Upper lobe of left lung (tissue), 6 donors: ENCODE measurements around the gene SLC9A4. TPM values are rescaled to one million over a fixed set of nuclear protein-coding genes. Genes with fewer than 3 reads are reported as not detected.
A peak's percentile ranks its signal among the peaks of the same experiment; 100 is the strongest.

Experiments
- ATAC-seq, 2 donors: fragments of 200-7000 bp; cut with Tn5 transposase; one replicate each; pipeline ENCODE4 v1.9.1; 2022; ENCODE audit warnings: mild to moderate bottlenecking in 2 of 2, moderate library complexity in 2 of 2; ENCODE audit not compliant: low FRiP score in 2 of 2
- DNase-seq, 2 donors: peaks; one replicate each; pipeline ENCODE4 v3.0.0-alpha.2; 2019 to 2020
- H3K27ac ChIP-seq, 4 donors: fragments of 200-600 bp; sonication (generic); one replicate each; pipeline ENCODE4 v1.5.1; 2016 to 2019
- H3K27me3 ChIP-seq, 4 donors: fragments of 200-600 bp; sonication (generic); one replicate each; pipeline ENCODE4 v1.5.1; 2017 to 2019
- H3K36me3 ChIP-seq, 4 donors: fragments of 200-600 bp; sonication (generic); one replicate each; pipeline ENCODE4 v1.5.1; 2016 to 2019
- H3K4me1 ChIP-seq, 4 donors: fragments of 200-600 bp; sonication (generic); one replicate each; pipeline ENCODE4 v1.5.1; 2018 to 2019
- H3K4me3 ChIP-seq, 4 donors: fragments of 200-600 bp; sonication (generic); one replicate each; pipeline ENCODE4 v1.5.1; 2017 to 2019; ENCODE audit warnings: mild to moderate bottlenecking in 2 of 4, moderate library complexity in 1 of 4
- H3K9me3 ChIP-seq, 4 donors: fragments of 200-600 bp; sonication (generic); one replicate each; pipeline ENCODE4 v1.5.1; 2018 to 2019
- EP300 ChIP-seq, 4 donors: sonication (generic); formaldehyde crosslinking; IDR thresholded peaks; one replicate each; pipeline ENCODE4 v1.5.1; 2017; ENCODE audit warnings: antibody characterized with exemption in 4 of 4, control low read depth in 2 of 4
- POLR2A ChIP-seq, 4 donors: fragments of 450-650 bp; IDR thresholded peaks; one replicate each; pipeline ENCODE4 v1.5.1; 2016 to 2017; ENCODE audit warnings: antibody characterized with exemption in 4 of 4, mild to moderate bottlenecking in 2 of 4
- POLR2AphosphoS5 ChIP-seq, 2 donors: sonication (generic); formaldehyde crosslinking; IDR thresholded peaks; one replicate each; pipeline ENCODE4 v1.5.1; 2017; ENCODE audit warnings: antibody characterized with exemption in 2 of 2
- WGBS, 2 donors: methylation state at CpG; one replicate each; pipeline ENCODE4 v1.1.5; 2017 to 2018; 5-methylcytosine and 5-hydroxymethylcytosine counted together
- total RNA-seq, 6 donors: library from RNA; depleted of rRNA in 4 of 6; stranded (reverse); fragments of >200 nt in 4 of 6; gene quantifications; one replicate each; pipeline versions ENCODE4 v1.1.0 to v1.2.1, GENCODE V29; 2016 to 2021
- TF ChIP-seq, protein P1 (sequence below), 6 experiments: fragments of 450-650 bp in 4 of 6; fragments of 200-600 bp in 2 of 6; sonication (generic) in 2 of 6; IDR thresholded peaks; one replicate each; pipeline ENCODE4 v1.5.1; 2016 to 2019; ENCODE audit warnings: antibody characterized with exemption in 6 of 6
- donor health status: DM: no; HTN: no; CAD: no; lungs with moderate emphysema.
- donor health status: DM: no; HTN: yes; CAD: no; lungs with severe emphysema.

SLC9A4 gene
- total RNA-seq, 6 donors from 2014 or later: not detected

DNA sequence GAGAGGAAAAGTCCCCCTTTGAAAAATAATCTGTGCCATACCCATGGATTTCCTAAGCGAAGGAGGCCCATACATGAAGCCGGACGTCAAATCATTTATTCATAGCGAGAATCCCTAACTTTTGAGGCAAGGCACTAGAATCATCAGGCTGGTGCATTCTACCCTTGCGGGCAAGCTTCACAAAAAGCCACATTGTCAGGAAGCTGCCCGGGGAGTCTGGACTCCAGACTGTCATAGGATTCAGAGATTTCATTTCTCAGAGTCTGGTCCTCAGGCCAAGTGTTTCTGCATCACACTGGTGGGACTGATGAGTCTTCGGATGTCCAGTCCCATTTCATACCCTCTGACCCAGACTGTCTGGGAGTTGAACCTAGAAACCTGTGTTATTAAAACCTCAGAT lies 8.9 kb downstream of the SLC9A4 start:
- Histone ChIP-seq H3K4me3 (no peak overlapping the region), H3K27me3 (no peaks in the 10 kb centered on the region), H3K27ac (no peak overlapping the region), H3K36me3 (no peaks in the 10 kb centered on the region), H3K9me3 (no peaks in the 10 kb centered on the region), H3K4me1 (no peaks in the 10 kb centered on the region)
- DNase-seq (no peak), ATAC-seq (no peak)
- no peak for TF ChIP-seq POLR2A (IDR thresholded peaks at IDR 0.05)
- no peak for TF ChIP-seq EP300 (IDR thresholded peaks at IDR 0.05)
- TF ChIP-seq POLR2AphosphoS5 (IDR thresholded peaks at IDR 0.05): no peak
- TF ChIP-seq, protein P1, sequence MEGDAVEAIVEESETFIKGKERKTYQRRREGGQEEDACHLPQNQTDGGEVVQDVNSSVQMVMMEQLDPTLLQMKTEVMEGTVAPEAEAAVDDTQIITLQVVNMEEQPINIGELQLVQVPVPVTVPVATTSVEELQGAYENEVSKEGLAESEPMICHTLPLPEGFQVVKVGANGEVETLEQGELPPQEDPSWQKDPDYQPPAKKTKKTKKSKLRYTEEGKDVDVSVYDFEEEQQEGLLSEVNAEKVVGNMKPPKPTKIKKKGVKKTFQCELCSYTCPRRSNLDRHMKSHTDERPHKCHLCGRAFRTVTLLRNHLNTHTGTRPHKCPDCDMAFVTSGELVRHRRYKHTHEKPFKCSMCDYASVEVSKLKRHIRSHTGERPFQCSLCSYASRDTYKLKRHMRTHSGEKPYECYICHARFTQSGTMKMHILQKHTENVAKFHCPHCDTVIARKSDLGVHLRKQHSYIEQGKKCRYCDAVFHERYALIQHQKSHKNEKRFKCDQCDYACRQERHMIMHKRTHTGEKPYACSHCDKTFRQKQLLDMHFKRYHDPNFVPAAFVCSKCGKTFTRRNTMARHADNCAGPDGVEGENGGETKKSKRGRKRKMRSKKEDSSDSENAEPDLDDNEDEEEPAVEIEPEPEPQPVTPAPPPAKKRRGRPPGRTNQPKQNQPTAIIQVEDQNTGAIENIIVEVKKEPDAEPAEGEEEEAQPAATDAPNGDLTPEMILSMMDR (IDR thresholded peaks at IDR 0.05): no peak
- 82 to 86% methylated on average over 7 of the region's 7 CpGs for WGBS, 2 donors

DNA sequence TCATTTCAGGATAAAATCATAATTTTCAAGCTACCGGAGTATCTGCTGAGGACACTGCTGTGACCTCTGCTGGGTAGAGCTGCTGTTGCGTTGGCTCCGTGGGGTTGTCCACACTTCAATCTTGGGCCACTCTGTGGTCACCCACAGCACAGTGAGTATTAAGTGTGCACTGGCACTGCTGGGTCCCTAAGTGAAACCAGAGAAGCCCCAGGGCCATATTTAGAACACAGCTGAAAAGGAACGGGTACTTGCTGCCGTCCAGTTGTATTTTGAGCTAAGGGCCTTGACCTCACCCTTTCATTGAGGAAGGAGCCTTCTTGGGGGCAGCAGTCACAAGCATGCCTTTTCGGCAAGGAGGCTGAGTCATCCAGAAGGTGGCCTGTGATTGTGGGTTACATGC lies 10.1 kb downstream of the SLC9A4 start:
- Histone ChIP-seq H3K4me1 (peaks cover 0 to 3% (median 0%) of the 10 kb centered on the region in 4 donors), H3K4me3 (no peak overlapping the region), H3K36me3 (no peaks in the 10 kb centered on the region), H3K27ac (no peak overlapping the region), H3K27me3 (no peaks in the 10 kb centered on the region), H3K9me3 (no peaks in the 10 kb centered on the region)
- no peak for ATAC-seq
- 89 to 90% methylated on average over 2 to 6 of the region's 6 CpGs for WGBS, 2 donors
- DNase-seq: no peak
- TF ChIP-seq EP300 (IDR thresholded peaks at IDR 0.05) (no peak), POLR2A (IDR thresholded peaks at IDR 0.05) (no peak), POLR2AphosphoS5 (IDR thresholded peaks at IDR 0.05) (no peak)

DNA sequence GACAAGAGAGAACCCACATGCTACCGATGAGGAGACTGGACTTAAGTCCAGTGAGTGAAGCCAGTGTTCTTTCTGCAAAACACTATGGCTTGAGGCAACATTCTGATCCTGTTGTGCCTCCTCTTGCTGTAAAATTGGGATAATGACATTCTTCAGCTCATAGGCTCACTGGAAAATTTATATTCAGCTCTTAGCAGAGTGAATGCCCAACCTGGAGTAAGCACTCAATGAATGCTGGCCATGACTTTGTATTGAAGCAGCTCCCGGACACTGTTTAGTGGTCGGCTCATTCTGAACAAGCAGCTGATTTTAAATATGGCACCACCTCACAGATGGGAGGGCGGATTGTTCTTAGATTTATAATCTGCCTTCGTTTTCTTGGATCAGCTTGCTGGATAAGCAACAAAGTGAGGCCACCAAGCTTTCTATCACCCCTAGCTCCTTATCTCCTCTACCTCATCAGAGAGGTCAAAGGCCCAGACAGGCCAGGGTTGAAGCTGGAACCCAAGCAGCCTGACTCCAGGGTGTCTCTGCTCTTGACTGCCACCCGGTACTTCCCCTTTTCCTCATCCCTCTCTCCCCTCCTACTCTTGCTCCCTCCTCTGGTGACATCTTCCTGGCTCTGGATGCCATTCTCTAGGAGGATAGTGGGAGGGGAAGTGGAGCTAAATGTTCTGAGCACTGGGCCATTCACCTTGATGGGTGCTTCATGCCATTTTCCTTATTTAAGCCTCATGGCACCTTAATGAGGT lies 11.5 kb downstream of the SLC9A4 start:
- Histone ChIP-seq H3K27ac (no peak overlapping the region), H3K4me3 (no peak overlapping the region), H3K36me3 (no peaks in the 10 kb centered on the region), H3K27me3 (no peaks in the 10 kb centered on the region), H3K9me3 (no peaks in the 10 kb centered on the region), H3K4me1 (peaks cover 0 to 3% (median 0%) of the 10 kb centered on the region in 4 donors)
- 81 to 83% methylated on average over 6 of the region's 6 CpGs for WGBS, 2 donors
- ATAC-seq (no peak), DNase-seq (no peak)
- TF ChIP-seq, protein P1 (IDR thresholded peaks at IDR 0.05): no peak
- no peak for TF ChIP-seq POLR2A (IDR thresholded peaks at IDR 0.05)
- TF ChIP-seq EP300 (IDR thresholded peaks at IDR 0.05): no peak
- no peak for TF ChIP-seq POLR2AphosphoS5 (IDR thresholded peaks at IDR 0.05)

DNA sequence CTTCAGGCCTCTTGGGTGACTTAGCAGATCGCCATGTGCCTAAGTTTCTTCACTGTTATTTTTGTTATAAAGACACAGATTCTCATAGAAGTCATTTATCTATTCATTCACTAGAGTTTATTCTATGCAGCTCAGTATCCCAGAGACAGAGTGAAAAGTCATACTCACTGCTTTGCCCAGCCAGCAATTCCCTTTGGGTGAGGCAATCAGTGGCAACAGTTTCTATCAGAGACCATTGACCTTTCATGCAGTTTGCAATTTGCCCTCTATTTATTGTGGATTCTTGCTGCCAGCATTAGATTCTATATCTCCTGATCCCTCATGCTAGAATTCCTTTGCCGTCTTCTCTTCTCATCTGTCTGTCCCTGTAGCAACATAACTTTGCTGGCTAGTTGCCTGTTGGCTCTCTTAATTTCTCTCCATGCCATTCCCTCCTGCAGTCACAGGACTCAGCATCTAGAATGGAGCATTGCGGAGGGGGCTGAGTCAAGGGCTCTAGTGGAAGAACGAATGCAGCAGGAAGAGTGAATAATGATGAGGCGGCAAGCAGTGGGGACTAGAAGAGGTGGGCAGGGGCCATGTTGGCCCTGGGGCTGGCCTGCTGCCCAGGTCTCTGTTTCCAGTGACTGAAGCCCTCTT lies 12.2 kb downstream of the SLC9A4 start:
- H3K4me1 ChIP-seq: peaks cover 0 to 3% (median 0%) of the 10 kb centered on the region in 4 donors
- H3K9me3 ChIP-seq: no peaks in the 10 kb centered on the region
- H3K36me3 ChIP-seq: no peaks in the 10 kb centered on the region
- peak in 1 of 2 donors; percentile 2 for DNase-seq
- ATAC-seq: no peak
- WGBS, 2 donors: 74 to 76% methylated on average over 5 of the region's 5 CpGs
- no peak overlapping the region for H3K4me3 ChIP-seq
- H3K27me3 ChIP-seq: no peaks in the 10 kb centered on the region
- H3K27ac ChIP-seq: no peak overlapping the region
- TF ChIP-seq POLR2A (IDR thresholded peaks at IDR 0.05): no peak
- TF ChIP-seq EP300 (IDR thresholded peaks at IDR 0.05): no peak
- TF ChIP-seq, protein P1 (IDR thresholded peaks at IDR 0.05): no peak
- TF ChIP-seq POLR2AphosphoS5 (IDR thresholded peaks at IDR 0.05): no peak

DNA sequence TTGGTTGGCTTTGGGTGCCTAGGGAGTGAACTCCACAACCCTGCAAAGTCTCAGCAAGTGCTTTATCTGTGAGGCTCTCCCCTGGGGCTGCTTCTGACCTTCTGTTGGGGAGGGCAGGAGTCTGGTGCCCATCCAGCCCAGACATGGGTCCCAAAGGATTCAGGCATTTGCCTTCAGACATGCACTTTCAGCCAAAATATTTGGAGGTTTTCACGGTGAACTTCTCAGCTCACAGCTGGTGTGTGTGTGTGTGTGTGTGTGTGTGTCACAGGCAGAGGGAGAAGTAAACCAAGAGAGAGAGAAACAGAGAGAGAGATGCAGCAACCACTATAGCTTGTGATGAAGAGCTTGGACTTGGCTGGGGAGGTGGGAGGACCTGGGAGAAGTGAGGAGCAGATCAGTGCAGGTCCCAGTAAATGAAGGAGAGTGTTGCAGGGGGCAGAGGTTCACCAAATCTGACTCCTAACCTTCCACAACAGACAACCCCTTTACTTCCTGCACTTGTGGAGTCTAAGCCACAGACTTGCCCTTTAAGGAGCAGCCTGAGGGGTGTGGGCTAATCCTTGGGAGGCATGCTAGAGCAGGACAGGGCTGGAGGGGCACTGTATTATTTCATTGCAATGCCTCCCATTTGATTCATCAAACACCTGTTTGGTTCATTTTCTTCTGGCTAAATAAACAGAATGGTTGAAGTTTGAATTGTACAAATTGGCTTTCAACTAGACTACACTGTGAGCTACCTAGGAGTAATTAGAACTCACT lies 14.1 kb downstream of the SLC9A4 start:
- WGBS, 2 donors: 50 to 83% methylated on average over 1 of the region's 1 CpG
- no peak for ATAC-seq
- Histone ChIP-seq H3K27me3 (no peaks in the 10 kb centered on the region), H3K4me3 (no peak overlapping the region), H3K9me3 (no peaks in the 10 kb centered on the region), H3K27ac (no peak overlapping the region), H3K4me1 (peaks cover 0 to 3% (median 0%) of the 10 kb centered on the region in 4 donors), H3K36me3 (no peaks in the 10 kb centered on the region)
- DNase-seq: no peak
- TF ChIP-seq POLR2AphosphoS5 (IDR thresholded peaks at IDR 0.05): no peak
- TF ChIP-seq, protein P1 (IDR thresholded peaks at IDR 0.05): no peak
- TF ChIP-seq POLR2A (IDR thresholded peaks at IDR 0.05): no peak
- no peak for TF ChIP-seq EP300 (IDR thresholded peaks at IDR 0.05)
